ENCODE data around the gene ZXDC.

- TF ChIP-seq CTCF (IDR thresholded peaks at IDR 0.05) (no peak), POLR2A (IDR thresholded peaks at IDR 0.05) (no peak)
Observed at GRCh38 chr3:126389794-126390146, 85.9 kb downstream of the ZXDC start.

Data from uterus (tissue), 2 donors.